HepG2 (cell line): ENCODE results near the gene SLU7. TPM values are rescaled to one million over a fixed set of nuclear protein-coding genes. Genes with fewer than 3 reads are reported as not detected.

Experiments
- ASH2L ChIP-seq: fragments of 300-600, 200-600 bp; sonication (generic); IDR thresholded peaks from 2 replicates; pipeline ENCODE4 v1.7.0; 2017; ENCODE audit warnings: low read depth, mild to moderate bottlenecking, moderate library complexity, mixed read lengths, low read length; ENCODE audit not compliant: insufficient read length
- ATF7-NPFF ChIP-seq: sonication (generic); formaldehyde crosslinking; IDR thresholded peaks from 2 replicates; pipeline ENCODE4 v1.8.1; 2023; ENCODE audit warnings: mild to moderate bottlenecking, low read depth, missing genetic modification reagents, moderate library complexity
- ELF3 ChIP-seq: IDR thresholded peaks from 2 replicates; pipeline ENCODE4 v1.6.1; 2016; ENCODE audit warnings: missing genetic modification reagents, missing compliant biosample characterization
- PPARG ChIP-seq: conservative IDR thresholded peaks from 2 replicates; pipeline ENCODE4 v1.6.1; 2016; ENCODE audit warnings: missing biosample characterization, missing genetic modification reagents
- SRSF1 ChIP-seq: fragments of 200-400 bp; formaldehyde crosslinking; optimal IDR thresholded peaks from 2 replicates; pipeline ENCODE3; 2017; ENCODE audit warnings: mild to moderate bottlenecking, low read depth, low read length, moderate library complexity
- TP53 ChIP-seq: sonication (generic); formaldehyde crosslinking; conservative IDR thresholded peaks from 2 replicates; pipeline ENCODE4 v1.4.0; 2020; ENCODE audit warnings: missing genetic modification reagents
- USF2 ChIP-seq, 2 experiments: sonication (generic) in 1 of 2; formaldehyde crosslinking in 1 of 2; IDR thresholded peaks; 2 replicates each; pipeline versions ENCODE4 v1.5.1 to v1.6.1; 2011 to 2020; ENCODE audit warnings: borderline replicate concordance in 1 of 2, low read depth in 1 of 2, low read length in 1 of 2, mild to moderate bottlenecking in 1 of 2, missing genetic modification reagents in 1 of 2, moderate library complexity in 1 of 2
- ZNF407 ChIP-seq: sonication (generic); formaldehyde crosslinking; IDR thresholded peaks from one replicate; pipeline ENCODE4 v1.5.1; 2020; ENCODE audit warnings: mild to moderate bottlenecking, missing genetic modification reagents; ENCODE audit errors: not compliant biosample characterization
- ZNF572 ChIP-seq: sonication (generic); formaldehyde crosslinking; IDR thresholded peaks from 2 replicates; pipeline ENCODE4 v1.5.1; 2020; ENCODE audit warnings: mild to moderate bottlenecking, missing genetic modification reagents
- ZNF609 ChIP-seq: sonication (generic); formaldehyde crosslinking; IDR thresholded peaks from 2 replicates; pipeline ENCODE4 v1.4.0; 2020; ENCODE audit warnings: mild to moderate bottlenecking, missing genetic modification reagents, borderline replicate concordance
- polyA plus RNA-seq, 8 experiments: library from polyadenylated mRNA; depleted of rRNA in 3 of 8; stranded (reverse) in 7 of 8; unstranded in 1 of 8; fragments of >200 nt; fragmentation: Illumina TruSeq in 4 of 8; extraction: Trizol in 4 of 8; gene quantifications; 2 replicates each; pipeline versions ENCODE4 v1.2.1 to v1.2.3, GENCODE V29; 2011 to 2016; ENCODE audit warnings: low read depth in 4 of 8, missing spikeins in 1 of 8, mixed read lengths in 1 of 8; ENCODE audit not compliant: insufficient read depth in 1 of 8
- total RNA-seq, 5 experiments: library from RNA; depleted of rRNA; stranded (reverse); fragments of >200 nt; fragmentation: Illumina TruSeq; extraction: Trizol; gene quantifications; 2 replicates each; pipeline ENCODE4 v1.2.3, GENCODE V29; 2016; ENCODE audit warnings: low read depth in 1 of 5

Gene SLU7
- total and polyA plus RNA-seq, 2 of the 13 experiments (the other 11 are each of a cell fraction or from before 2014, with no cell fraction given): 24.0 to 39.2 TPM

- no peak for TF ChIP-seq ATF7-NPFF (CRISPR knock-in tag)
- TF ChIP-seq USF2 (IDR thresholded peaks at IDR 0.05; ENCODE audit: low read depth, low read length): no peak
- no peak for TF ChIP-seq USF2 (CRISPR knock-in tag; IDR thresholded peaks at IDR 0.05; ENCODE audit: borderline replicate concordance)
- peak; percentile 35 for TF ChIP-seq ASH2L
- 0 out of 2 replicates have a peak, but pooled peaks have one; percentile 5 for TF ChIP-seq PPARG (CRISPR knock-in tag)
- no peak for TF ChIP-seq SRSF1
- no peak for TF ChIP-seq ZNF609 (CRISPR knock-in tag)
- TF ChIP-seq TP53: no peak
- TF ChIP-seq ZNF572 (CRISPR knock-in tag): no peak
- no peak for TF ChIP-seq ZNF407
- peak; percentile 55 for TF ChIP-seq ELF3 (CRISPR knock-in tag)
Observed at GRCh38 chr5:160463740-160464465, 45.0 kb upstream of the SLU7 start (continued).
